KMS-11 (cell line): ENCODE data around the gene MAN2B2.

Source experiments
- H2AFZ ChIP-seq: fragments of 200-600 bp; sonication (generic); 2 replicates; pipeline ENCODE4 v1.6.1; 2016; ENCODE audit warnings: antibody characterized with exemption, mixed run types, low read depth
- H3K27ac ChIP-seq: fragments of 200-600 bp; sonication (generic); 2 replicates; pipeline ENCODE4 v1.6.1; 2016; ENCODE audit warnings: mild to moderate bottlenecking, mixed run types
- H3K27me3 ChIP-seq: fragments of 200-600 bp; sonication (generic); 2 replicates; pipeline ENCODE4 v1.6.1; 2017; ENCODE audit warnings: mild to moderate bottlenecking, low read depth, mixed run types, moderate library complexity; ENCODE audit not compliant: insufficient read depth
- H3K36me3 ChIP-seq: fragments of 200-600 bp; sonication (generic); 2 replicates; pipeline ENCODE4 v1.6.1; 2017; ENCODE audit warnings: mild to moderate bottlenecking, mixed run types; ENCODE audit not compliant: insufficient read depth
- H3K4me1 ChIP-seq: fragments of 200-600 bp; sonication (generic); 2 replicates; pipeline ENCODE4 v1.6.1; 2016; ENCODE audit warnings: mild to moderate bottlenecking, low read depth, mixed run types; ENCODE audit not compliant: poor library complexity, severe bottlenecking
- H3K4me2 ChIP-seq: fragments of 200-600 bp; sonication (generic); 2 replicates; pipeline ENCODE4 v1.7.0; 2016; ENCODE audit warnings: mild to moderate bottlenecking, mixed run types
- H3K4me3 ChIP-seq: fragments of 200-600 bp; sonication (generic); IDR thresholded peaks from 2 replicates; pipeline ENCODE4 v1.6.1; 2017; ENCODE audit warnings: low read depth, low read length, mixed read lengths; ENCODE audit not compliant: insufficient read depth
- H3K79me2 ChIP-seq: fragments of 200-600 bp; sonication (generic); 2 replicates; pipeline ENCODE4 v1.6.1; 2016; ENCODE audit warnings: low read depth, mixed run types; ENCODE audit not compliant: insufficient read depth
- H3K9ac ChIP-seq: fragments of 200-600 bp; sonication (generic); 2 replicates; pipeline ENCODE4 v1.6.1; 2016; ENCODE audit warnings: mild to moderate bottlenecking, mixed run types
- H4K20me1 ChIP-seq: fragments of 200-600 bp; sonication (generic); 2 replicates; pipeline ENCODE4 v1.6.1; 2016; ENCODE audit warnings: mild to moderate bottlenecking, mixed run types; ENCODE audit not compliant: insufficient read depth
- CTCF ChIP-seq: fragments of 200-600 bp; sonication (generic); conservative IDR thresholded peaks from 2 replicates; pipeline ENCODE4 v1.6.1; 2017; ENCODE audit warnings: low read depth, mild to moderate bottlenecking, antibody characterized with exemption, low read length, moderate library complexity, mixed read lengths

MAN2B2 gene

GRCh38 chr4:6568148-6568547, 6.8 kb upstream of the MAN2B2 start:
- TF ChIP-seq CTCF, result no peak
- no peak overlapping the region for H3K4me2 ChIP-seq
- H2AFZ ChIP-seq, result no peak overlapping the region

DNA sequence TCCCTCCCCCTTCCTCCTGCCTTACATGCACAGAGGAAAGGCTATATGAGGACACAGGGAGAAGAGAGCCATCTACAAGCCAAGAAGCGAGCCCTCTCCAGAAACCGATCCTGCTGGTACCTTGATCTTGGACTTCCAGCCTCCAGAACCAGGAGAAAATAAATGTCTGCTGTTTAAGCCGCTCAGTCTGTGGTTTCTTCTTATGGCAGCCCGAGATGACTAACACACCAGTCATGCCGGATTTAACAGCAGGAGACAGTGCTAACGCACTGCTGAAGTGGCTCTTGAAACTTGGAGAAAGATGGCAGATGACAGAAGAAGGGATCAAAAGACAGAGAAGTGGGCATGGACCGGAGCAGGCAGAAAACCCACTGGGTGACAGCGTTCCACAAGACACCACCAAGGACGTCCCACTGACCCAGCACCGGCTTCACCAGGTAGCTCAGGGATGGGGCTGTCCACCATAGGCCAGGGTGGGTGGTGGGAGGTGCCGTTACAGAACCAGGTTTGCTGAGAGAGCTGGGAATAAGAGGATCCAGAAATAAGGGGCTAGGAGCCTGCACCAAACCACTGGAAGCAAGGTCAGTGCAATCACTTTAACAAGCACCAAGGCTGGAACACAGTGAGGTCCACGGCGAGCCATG, 6.2 kb upstream of the MAN2B2 start:
- H3K27ac ChIP-seq, result no peak overlapping the region
- H3K27me3 ChIP-seq, result peaks cover 3% of the 10 kb centered on the region; the same call in 1 of the 2 replicates
- no peak overlapping the region for H2AFZ ChIP-seq
- H4K20me1 ChIP-seq, result no peaks in the 10 kb centered on the region
- H3K9ac ChIP-seq, result no peak overlapping the region
- no peak overlapping the region for H3K4me3 ChIP-seq
- TF ChIP-seq CTCF, result no peak
- H3K79me2 ChIP-seq, result no peaks in the 10 kb centered on the region
- H3K4me2 ChIP-seq, result no peak overlapping the region
- no peaks in the 10 kb centered on the region for H3K4me1 ChIP-seq
- no peaks in the 10 kb centered on the region for H3K36me3 ChIP-seq

More at GRCh38 chr4:6568148-6568547, 6.8 kb upstream of the MAN2B2 start:
- H3K4me3 ChIP-seq, result no peak overlapping the region
- H3K27ac ChIP-seq, result no peak overlapping the region
- H4K20me1 ChIP-seq, result no peaks in the 10 kb centered on the region
- H3K4me1 ChIP-seq, result no peaks in the 10 kb centered on the region
- H3K36me3 ChIP-seq, result no peaks in the 10 kb centered on the region
- H3K79me2 ChIP-seq, result no peaks in the 10 kb centered on the region
- no peak overlapping the region for H3K9ac ChIP-seq
- peaks cover 3% of the 10 kb centered on the region; the same call in 1 of the 2 replicates for H3K27me3 ChIP-seq

DNA sequence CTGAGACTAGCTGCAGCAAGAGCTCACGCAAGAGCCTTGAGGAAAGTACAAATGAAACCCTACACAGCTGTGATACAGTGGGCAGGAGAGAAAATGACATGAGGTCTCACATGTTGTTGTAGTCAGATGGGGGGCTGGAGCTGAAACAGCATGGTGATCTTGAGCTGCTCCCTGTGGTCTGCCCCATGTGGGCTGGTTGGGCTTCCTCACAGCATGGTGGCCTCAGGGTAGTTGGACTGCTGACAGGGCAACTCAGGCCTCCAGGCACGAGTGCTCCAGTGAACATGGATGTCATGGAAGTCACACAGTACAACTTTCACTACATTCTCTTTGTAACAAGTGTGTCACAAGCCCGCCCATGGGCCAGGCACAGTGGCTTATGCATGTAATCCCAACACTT, 3.4 kb upstream of the MAN2B2 start:
- Histone ChIP-seq H3K27ac (no peak overlapping the region), H3K79me2 (no peaks in the 10 kb centered on the region), H3K4me1 (no peaks in the 10 kb centered on the region), H3K27me3 (peaks cover 3% of the 10 kb centered on the region; the same call in 1 of the 2 replicates), H4K20me1 (no peaks in the 10 kb centered on the region), H3K4me3 (no peak overlapping the region), H3K9ac (no peak overlapping the region), H3K36me3 (no peaks in the 10 kb centered on the region), H3K4me2 (no peak overlapping the region), H2AFZ (no peak overlapping the region)
- TF ChIP-seq CTCF, result no peak

GRCh38 chr4:6573551-6573950, 1.4 kb upstream of the MAN2B2 start:
- no peak overlapping the region for H2AFZ ChIP-seq
- H3K4me2 ChIP-seq, result no peak overlapping the region
- no peak for TF ChIP-seq CTCF
- H3K4me1 ChIP-seq, result no peaks in the 10 kb centered on the region
- H3K9ac ChIP-seq, result no peak overlapping the region
- peaks cover 3% of the 10 kb centered on the region; the same call in 1 of the 2 replicates for H3K27me3 ChIP-seq
- no peak overlapping the region for H3K4me3 ChIP-seq
- no peaks in the 10 kb centered on the region for H4K20me1 ChIP-seq
- H3K79me2 ChIP-seq, result no peaks in the 10 kb centered on the region
- no peaks in the 10 kb centered on the region for H3K36me3 ChIP-seq
- H3K27ac ChIP-seq, result no peak overlapping the region
